ENCODE measurements around the gene RGS6. TPM values are rescaled to one million over a fixed set of nuclear protein-coding genes. Genes with fewer than 3 reads are reported as not detected.

RGS6 gene
- total RNA-seq, 2 experiments from 2014 or later: not detected

DNA sequence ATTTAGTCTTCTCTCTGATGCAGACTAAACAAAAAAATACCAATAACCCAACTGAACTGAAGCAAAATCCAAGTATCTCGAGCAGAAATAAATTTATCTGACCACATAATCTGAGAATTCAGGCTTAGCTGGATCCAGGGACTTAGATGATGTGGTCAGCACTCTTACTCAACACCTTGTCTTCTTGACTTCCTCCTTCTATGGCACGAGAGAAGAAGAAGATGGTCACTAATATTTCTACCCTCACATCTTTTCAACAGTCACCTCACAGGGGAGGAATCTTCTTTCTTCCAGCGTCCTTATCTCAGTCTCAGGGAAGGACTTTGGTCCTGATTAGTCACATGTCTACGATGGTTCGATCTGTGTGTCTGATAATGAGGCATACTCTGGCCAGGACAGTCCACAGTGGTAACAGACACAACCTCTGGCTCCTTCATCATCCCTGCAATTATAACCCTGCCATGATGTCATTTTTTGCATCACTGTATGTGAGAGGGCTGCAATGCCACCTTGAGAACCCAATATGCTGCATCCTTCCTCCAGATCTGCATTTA, 15.8 kb downstream of the RGS6 start:
- POLR2A ChIA-PET: no interaction called here
- peaks cover 0 to 2% of the 10 kb centered on the region in 2 experiments for H3K27me3 ChIP-seq (ENCODE audit: control insufficient read depth in 1 of 2, insufficient read depth in 2 of 2, low read length in 2 of 2)
- no peak overlapping the region for H3K4me3 ChIP-seq (ENCODE audit: low read length)
- CTCF ChIA-PET: no interaction called here
- DNase-seq: no peak
- Mint-ChIP-seq H3K36me3 (ENCODE audit: low read depth) (no peaks in the 10 kb centered on the region), H3K27me3 (peaks cover 25% of the 10 kb centered on the region), H3K27ac (no peak overlapping the region), H3K4me1 (ENCODE audit: low read depth) (no peaks in the 10 kb centered on the region), H3K4me3 (no peak overlapping the region), H3K9me3 (no peaks in the 10 kb centered on the region)
- H3K36me3 ChIP-seq (ENCODE audit: insufficient read depth, low read length): no peaks in the 10 kb centered on the region
- H3K27ac ChIP-seq (ENCODE audit: low read depth in 1 of 2, low read length in 2 of 2): no peak overlapping the region
- no peak for ATAC-seq (ENCODE audit: poor library complexity)
- TF ChIP-seq, protein P1, sequence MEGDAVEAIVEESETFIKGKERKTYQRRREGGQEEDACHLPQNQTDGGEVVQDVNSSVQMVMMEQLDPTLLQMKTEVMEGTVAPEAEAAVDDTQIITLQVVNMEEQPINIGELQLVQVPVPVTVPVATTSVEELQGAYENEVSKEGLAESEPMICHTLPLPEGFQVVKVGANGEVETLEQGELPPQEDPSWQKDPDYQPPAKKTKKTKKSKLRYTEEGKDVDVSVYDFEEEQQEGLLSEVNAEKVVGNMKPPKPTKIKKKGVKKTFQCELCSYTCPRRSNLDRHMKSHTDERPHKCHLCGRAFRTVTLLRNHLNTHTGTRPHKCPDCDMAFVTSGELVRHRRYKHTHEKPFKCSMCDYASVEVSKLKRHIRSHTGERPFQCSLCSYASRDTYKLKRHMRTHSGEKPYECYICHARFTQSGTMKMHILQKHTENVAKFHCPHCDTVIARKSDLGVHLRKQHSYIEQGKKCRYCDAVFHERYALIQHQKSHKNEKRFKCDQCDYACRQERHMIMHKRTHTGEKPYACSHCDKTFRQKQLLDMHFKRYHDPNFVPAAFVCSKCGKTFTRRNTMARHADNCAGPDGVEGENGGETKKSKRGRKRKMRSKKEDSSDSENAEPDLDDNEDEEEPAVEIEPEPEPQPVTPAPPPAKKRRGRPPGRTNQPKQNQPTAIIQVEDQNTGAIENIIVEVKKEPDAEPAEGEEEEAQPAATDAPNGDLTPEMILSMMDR (IDR thresholded peaks at IDR 0.05): no peak
- peaks cover 0 to 3% of the 10 kb centered on the region in 2 experiments for H3K9me3 ChIP-seq (ENCODE audit: control insufficient read depth in 1 of 2, insufficient read depth in 1 of 2, low read length in 2 of 2)
- intact Hi-C loops (cut with DNase I, micrococcal nuclease): no loop called here
- no peaks in the 10 kb centered on the region for H3K4me1 ChIP-seq (ENCODE audit: insufficient read depth, low read length)

DNA sequence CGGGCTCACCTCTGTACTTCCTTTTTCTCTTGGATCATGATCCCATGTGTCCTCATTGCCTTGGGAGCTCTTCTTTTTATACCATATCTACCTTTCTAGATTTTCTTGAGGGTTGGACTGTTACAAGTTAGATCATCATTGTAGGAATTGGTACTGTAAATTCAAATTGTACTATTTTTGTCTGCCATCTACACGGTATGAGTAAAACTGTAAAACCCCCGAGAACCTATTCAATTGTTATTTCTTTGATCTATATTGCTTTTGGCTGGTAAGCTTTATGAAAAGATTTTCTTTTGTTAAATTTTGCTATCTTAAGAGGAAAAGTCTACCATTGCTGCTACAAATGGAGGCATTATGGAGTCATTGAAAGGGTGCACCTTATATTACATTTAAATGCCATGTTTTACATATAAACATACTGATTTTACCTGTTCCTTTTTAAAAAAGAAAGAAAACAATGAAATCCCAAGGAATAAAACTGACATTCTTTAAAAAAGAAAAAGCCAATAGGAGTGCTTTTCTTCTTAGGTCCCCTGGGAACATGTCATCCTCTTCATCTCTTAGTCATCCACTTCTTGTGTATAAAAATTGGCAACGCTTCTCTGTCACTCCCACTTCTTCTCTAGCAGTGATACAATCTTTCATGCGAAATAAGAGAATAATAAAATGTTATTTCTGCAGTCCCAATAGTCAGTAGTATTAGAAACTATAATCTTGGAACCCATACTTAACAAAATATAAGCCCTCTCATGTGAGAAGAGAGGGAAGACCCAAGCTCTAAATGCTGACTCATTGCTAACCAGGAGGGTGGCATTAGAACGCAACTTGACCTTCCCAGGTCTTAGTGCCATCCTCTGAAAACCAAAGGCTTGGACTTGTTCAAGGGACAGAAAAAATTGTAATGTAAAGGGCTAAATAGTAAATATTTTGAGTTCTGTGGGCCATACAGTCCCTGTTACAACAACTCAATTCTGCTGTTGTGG, 20.4 kb downstream of the RGS6 start:
- intact Hi-C loops (cut with DNase I, micrococcal nuclease): no loop called here
- H3K27me3 ChIP-seq (ENCODE audit: control insufficient read depth in 1 of 2, insufficient read depth in 2 of 2, low read length in 2 of 2): peaks cover 0 to 6% of the 10 kb centered on the region in 2 experiments
- H3K36me3 ChIP-seq (ENCODE audit: insufficient read depth, low read length): no peaks in the 10 kb centered on the region

DNA sequence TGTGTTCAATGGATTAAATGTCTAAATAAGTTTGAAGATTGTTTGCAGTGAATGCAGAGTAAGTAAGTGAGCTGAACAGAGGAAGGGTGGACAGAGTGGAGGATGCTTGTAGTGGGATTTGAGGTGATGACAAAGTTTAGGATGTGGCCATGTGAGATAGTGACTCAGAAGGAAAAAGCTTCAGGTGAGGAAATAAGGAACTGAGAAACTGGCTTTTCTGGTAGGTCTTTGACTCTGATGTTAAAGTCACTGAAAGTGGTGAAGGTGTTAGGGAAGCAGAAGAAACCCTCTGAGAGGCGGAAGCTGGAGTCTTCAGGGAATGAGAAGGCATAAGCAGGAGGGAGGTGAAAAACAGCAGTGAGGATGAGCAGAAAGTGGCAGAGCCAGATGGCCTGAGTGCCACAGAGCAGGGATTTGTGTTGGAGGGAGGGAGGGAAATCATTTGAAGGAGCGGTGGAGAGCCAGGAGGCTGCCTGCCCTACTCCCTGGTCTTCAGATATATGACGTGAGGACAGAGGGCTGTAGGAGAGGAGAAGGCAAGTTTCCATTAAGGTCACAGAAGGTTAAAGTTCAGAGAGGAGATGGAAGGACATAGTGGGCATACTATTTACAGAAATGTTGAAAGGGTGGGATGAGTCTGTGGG, 24.8 kb downstream of the RGS6 start:
- no peak overlapping the region for H3K4me3 Mint-ChIP-seq
- TF ChIP-seq, protein P1 (IDR thresholded peaks at IDR 0.05): no peak
- H3K4me1 ChIP-seq (ENCODE audit: insufficient read depth, low read length): no peaks in the 10 kb centered on the region
- H3K36me3 ChIP-seq (ENCODE audit: insufficient read depth, low read length): no peaks in the 10 kb centered on the region
- no peak for DNase-seq
- no peaks in the 10 kb centered on the region for H3K4me1 Mint-ChIP-seq (ENCODE audit: low read depth)
- CTCF ChIA-PET: no interaction called here
- H3K27me3 Mint-ChIP-seq: peaks cover 36% of the 10 kb centered on the region
- no peak overlapping the region for H3K4me3 ChIP-seq (ENCODE audit: low read length)
- no peaks in the 10 kb centered on the region for H3K36me3 Mint-ChIP-seq (ENCODE audit: low read depth)
- peaks cover 0 to 6% of the 10 kb centered on the region in 2 experiments for H3K27me3 ChIP-seq (ENCODE audit: control insufficient read depth in 1 of 2, insufficient read depth in 2 of 2, low read length in 2 of 2)
- no peaks in the 10 kb centered on the region for H3K9me3 ChIP-seq (ENCODE audit: control insufficient read depth in 1 of 2, insufficient read depth in 1 of 2, low read length in 2 of 2)
- no peaks in the 10 kb centered on the region for H3K9me3 Mint-ChIP-seq
- POLR2A ChIA-PET: no interaction called here
- H3K27ac Mint-ChIP-seq: no peak overlapping the region
- no peak overlapping the region for H3K27ac ChIP-seq (ENCODE audit: low read depth in 1 of 2, low read length in 2 of 2)
- ATAC-seq (ENCODE audit: poor library complexity): no peak
- intact Hi-C loops (cut with DNase I, micrococcal nuclease): no loop called here

More for the DNA sequence above, 20.4 kb downstream of the RGS6 start:
- H3K27me3 Mint-ChIP-seq: peaks cover 37% of the 10 kb centered on the region
- no peak for ATAC-seq (ENCODE audit: poor library complexity)
- H3K27ac ChIP-seq (ENCODE audit: low read depth in 1 of 2, low read length in 2 of 2): no peak overlapping the region
- ChIA-PET POLR2A (no interaction called here), CTCF (no interaction called here)
- TF ChIP-seq, protein P1 (IDR thresholded peaks at IDR 0.05): no peak
- peaks cover 0 to 3% of the 10 kb centered on the region in 2 experiments for H3K9me3 ChIP-seq (ENCODE audit: control insufficient read depth in 1 of 2, insufficient read depth in 1 of 2, low read length in 2 of 2)
- no peaks in the 10 kb centered on the region for H3K36me3 Mint-ChIP-seq (ENCODE audit: low read depth)
- H3K4me1 ChIP-seq (ENCODE audit: insufficient read depth, low read length): no peaks in the 10 kb centered on the region
- no peaks in the 10 kb centered on the region for H3K4me1 Mint-ChIP-seq (ENCODE audit: low read depth)
- no peak overlapping the region for H3K4me3 ChIP-seq (ENCODE audit: low read length)
- DNase-seq: no peak
- no peak overlapping the region for H3K4me3 Mint-ChIP-seq
- no peaks in the 10 kb centered on the region for H3K9me3 Mint-ChIP-seq
- no peak overlapping the region for H3K27ac Mint-ChIP-seq

All from CD4-positive, alpha-beta T cell (primary cell).